PFSK-1 (cell line): ENCODE data around the gene GGT6.

ENCODE experiments used
- SIN3A ChIP-seq: IDR thresholded peaks from 2 replicates; pipeline ENCODE4 v1.6.1; 2012; ENCODE audit warnings: mild to moderate bottlenecking, low read length, moderate library complexity, borderline replicate concordance; ENCODE audit not compliant: insufficient read depth
- TF ChIP-seq, protein P1 (sequence below), 2 experiments: IDR thresholded peaks; 2 replicates each; pipeline versions ENCODE4 v1.6.1 to v1.8.0; 2011 to 2012; ENCODE audit warnings: low read depth in 2 of 2, low read length in 2 of 2, control low read depth in 1 of 2, inconsistent platforms in 1 of 2, mild to moderate bottlenecking in 1 of 2, moderate library complexity in 1 of 2; ENCODE audit not compliant: insufficient read depth in 1 of 2

GRCh38 chr17:4583782-4584100 is 23.4 kb upstream of the GGT6 start:
- TF ChIP-seq, protein P1, sequence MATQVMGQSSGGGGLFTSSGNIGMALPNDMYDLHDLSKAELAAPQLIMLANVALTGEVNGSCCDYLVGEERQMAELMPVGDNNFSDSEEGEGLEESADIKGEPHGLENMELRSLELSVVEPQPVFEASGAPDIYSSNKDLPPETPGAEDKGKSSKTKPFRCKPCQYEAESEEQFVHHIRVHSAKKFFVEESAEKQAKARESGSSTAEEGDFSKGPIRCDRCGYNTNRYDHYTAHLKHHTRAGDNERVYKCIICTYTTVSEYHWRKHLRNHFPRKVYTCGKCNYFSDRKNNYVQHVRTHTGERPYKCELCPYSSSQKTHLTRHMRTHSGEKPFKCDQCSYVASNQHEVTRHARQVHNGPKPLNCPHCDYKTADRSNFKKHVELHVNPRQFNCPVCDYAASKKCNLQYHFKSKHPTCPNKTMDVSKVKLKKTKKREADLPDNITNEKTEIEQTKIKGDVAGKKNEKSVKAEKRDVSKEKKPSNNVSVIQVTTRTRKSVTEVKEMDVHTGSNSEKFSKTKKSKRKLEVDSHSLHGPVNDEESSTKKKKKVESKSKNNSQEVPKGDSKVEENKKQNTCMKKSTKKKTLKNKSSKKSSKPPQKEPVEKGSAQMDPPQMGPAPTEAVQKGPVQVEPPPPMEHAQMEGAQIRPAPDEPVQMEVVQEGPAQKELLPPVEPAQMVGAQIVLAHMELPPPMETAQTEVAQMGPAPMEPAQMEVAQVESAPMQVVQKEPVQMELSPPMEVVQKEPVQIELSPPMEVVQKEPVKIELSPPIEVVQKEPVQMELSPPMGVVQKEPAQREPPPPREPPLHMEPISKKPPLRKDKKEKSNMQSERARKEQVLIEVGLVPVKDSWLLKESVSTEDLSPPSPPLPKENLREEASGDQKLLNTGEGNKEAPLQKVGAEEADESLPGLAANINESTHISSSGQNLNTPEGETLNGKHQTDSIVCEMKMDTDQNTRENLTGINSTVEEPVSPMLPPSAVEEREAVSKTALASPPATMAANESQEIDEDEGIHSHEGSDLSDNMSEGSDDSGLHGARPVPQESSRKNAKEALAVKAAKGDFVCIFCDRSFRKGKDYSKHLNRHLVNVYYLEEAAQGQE (IDR thresholded peaks at IDR 0.05; ENCODE audit: insufficient read depth in 1 of 2, low read depth in 2 of 2, low read length in 2 of 2): no peak
- no peak for TF ChIP-seq SIN3A
